GM12872 (cell line): ENCODE results near the gene C1orf174.

Experiments used
- TF ChIP-seq, protein P1 (sequence below): IDR thresholded peaks from 3 replicates; pipeline ENCODE4 v1.5.1; 2011; ENCODE audit warnings: low read depth, mild to moderate bottlenecking, low read length, moderate library complexity; ENCODE audit not compliant: insufficient read depth

Gene C1orf174

DNA sequence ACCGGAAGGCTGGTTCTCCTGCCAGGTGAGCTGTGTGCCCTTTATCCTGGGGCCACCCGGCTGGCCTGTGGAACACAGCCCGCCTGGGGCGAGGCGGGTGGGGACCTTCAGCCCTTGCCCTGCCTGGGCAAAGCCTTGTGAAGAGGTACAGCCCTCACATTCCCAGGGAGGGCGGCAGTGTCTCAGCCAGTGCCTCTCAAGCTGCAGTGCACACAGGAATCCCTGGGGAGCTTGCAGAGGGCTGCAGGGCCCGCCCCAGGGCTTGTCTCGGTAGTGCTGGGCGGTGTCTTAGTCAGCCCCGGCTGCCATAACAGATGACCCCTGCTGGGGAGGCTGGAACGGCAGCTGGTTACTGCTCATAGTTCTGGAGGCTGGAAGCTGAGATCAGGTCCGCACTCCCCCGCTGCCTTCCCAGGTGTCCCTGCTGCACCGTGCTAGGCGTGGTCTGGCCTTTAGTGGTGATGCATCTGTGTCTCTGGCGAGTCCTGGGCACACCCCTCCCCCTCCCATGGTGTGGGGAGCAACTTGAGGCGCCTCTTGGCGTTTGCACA lies 30.2 kb downstream of the C1orf174 start:
- TF ChIP-seq, protein P1, sequence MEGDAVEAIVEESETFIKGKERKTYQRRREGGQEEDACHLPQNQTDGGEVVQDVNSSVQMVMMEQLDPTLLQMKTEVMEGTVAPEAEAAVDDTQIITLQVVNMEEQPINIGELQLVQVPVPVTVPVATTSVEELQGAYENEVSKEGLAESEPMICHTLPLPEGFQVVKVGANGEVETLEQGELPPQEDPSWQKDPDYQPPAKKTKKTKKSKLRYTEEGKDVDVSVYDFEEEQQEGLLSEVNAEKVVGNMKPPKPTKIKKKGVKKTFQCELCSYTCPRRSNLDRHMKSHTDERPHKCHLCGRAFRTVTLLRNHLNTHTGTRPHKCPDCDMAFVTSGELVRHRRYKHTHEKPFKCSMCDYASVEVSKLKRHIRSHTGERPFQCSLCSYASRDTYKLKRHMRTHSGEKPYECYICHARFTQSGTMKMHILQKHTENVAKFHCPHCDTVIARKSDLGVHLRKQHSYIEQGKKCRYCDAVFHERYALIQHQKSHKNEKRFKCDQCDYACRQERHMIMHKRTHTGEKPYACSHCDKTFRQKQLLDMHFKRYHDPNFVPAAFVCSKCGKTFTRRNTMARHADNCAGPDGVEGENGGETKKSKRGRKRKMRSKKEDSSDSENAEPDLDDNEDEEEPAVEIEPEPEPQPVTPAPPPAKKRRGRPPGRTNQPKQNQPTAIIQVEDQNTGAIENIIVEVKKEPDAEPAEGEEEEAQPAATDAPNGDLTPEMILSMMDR = no peak

DNA sequence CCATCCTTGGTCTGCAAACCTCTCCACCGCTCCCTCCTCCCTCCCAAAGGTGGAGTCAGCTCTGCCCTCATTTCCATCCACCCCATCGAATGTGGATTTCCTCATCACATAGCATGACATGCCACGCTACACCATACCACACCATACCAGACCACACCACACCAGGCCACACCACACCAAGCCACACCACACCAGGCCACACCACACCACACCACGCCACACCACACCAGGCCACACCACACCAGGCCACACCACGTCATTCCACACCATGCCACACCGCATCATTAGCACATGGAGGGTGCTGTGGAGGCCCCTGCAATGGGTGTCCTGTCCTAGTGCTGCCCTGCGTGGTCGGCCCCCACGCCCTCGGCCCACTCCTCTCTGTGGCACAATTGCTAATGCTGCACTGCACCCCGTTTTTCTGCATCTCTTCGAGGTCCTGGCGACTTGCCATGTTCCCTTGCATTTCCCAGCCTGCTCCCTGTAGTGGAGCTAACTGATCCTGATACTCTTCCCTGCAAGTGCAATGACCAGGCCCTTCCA lies 31.5 kb downstream of the C1orf174 start:
- TF ChIP-seq, protein P1 = no peak

GRCh38 chr1:3865606-3866160 lies 34.4 kb downstream of the C1orf174 start:
- TF ChIP-seq, protein P1 = no peak

- TF ChIP-seq, protein P1 = no peak
Observed at GRCh38 chr1:3864884-3865283, 35.2 kb downstream of the C1orf174 start.

DNA sequence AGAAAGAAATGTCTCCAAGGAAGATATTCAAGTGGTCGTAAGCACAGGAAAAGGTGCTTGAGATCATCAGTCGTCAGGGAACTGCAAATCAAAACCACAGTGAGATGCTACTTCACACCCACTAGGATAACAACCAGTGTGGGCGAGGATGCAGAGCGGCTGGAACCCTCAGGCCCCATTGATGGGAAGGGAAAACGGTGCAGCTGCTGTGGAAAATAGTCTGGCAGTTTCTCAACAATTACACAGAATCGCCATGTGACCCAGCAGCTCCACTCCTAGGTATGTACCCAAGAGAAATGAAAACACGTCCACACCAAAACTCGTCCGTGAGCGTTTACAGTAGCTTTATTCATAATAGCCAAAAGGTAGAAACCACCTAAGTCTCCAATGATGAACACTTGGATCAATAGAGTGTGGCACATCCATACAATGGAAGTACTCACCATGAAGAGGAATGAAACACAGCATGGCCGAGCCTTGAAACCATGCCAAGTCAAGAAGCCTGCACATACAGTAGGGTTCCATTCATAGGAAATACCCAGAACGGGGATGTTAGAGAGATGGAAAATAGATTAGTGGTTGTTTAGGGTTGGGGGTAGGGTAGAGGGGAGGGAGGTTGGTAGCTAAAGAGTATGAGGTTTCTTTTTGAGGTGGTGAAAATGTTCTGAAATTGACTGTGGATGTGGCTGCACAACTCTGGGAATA lies 36.7 kb downstream of the C1orf174 start:
- TF ChIP-seq, protein P1 = no peak

DNA sequence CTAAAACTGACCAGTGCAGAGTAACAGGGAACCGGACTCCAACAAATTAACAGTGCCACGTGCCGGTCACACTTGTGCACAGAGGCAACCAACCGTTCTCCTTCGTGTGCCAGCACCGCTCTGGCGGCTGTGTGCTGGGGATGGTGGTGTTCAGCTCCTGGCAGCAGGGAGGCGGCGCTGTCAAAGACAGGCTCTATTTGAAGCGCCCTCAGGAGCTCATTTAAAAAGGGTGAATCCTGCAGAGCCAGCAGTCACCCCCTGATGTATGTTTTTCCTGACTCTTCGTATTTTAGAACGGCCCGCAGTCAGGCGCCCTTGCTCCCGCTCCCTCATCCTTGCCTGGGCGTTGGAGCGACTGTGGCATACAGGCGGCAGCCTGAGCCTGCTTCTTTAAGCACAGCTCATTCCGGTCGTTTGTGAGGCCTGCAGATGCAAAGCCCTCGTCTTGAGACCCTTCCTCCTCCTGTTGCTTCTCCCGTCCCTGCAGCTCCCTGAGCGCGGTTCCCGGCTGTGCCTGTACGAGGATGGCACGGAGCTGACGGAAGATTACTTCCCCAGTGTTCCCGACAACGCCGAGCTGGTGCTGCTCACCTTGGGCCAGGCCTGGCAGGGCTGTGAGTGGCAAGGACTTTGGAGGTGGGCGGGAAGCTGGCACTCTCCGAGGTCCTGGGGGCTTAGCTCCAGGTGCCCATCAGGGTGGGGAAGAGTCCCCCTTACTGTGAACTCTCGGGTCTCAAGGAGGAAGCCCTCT lies 41.7 kb downstream of the C1orf174 start:
- TF ChIP-seq, protein P1 = no peak

DNA sequence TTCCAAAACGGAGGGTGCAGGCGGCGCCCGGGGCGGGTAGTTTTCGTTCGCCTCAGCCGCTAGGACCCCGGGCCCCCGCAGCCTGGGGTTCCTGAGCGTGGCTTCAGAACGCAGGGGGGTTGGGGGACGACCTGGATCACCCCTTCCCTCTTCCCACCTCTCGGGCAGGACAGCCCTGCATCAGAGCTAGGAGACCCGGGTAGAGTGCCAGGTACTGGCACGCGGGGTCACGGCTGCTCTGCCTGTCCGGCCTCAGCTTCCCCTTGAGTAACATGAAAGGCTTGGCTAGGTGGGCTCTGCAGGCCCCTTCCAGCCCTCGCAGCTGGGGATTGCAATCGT lies 42.3 kb downstream of the C1orf174 start:
- TF ChIP-seq, protein P1 = no peak
